ENCODE measurements around the gene MBOAT1. TPM values are rescaled to one million over a fixed set of nuclear protein-coding genes. Genes with fewer than 3 reads are reported as not detected.
A peak's percentile ranks its signal among the peaks of the same experiment; 100 is the strongest.

MBOAT1 gene
- total and polyA plus RNA-seq, 3 donors from 2014 or later: 4.1 to 5.3 (median 4.5) TPM

- H3K9me3 ChIP-seq: no peaks in the 10 kb centered on the region
- H3K36me3 ChIP-seq (ENCODE audit: low read depth, missing control alignments): no peaks in the 10 kb centered on the region
- intact Hi-C loops (cut with DNase I; ENCODE audit: low total_unique reads): no loop called here
- H3K4me1 ChIP-seq: no peaks in the 10 kb centered on the region
- no peaks in the 10 kb centered on the region for H3K27me3 ChIP-seq
- peak overlapping the region in 1 of 2 donors; percentile 71 for H3K27ac ChIP-seq
- 51% methylated on average over 9 of the region's 9 CpGs for WGBS, 2 donors
- DNase-seq: peak; percentile 22
- no peak overlapping the region for H3K4me3 ChIP-seq
- TF ChIP-seq POLR2A (IDR thresholded peaks at IDR 0.05): no peak
- TF ChIP-seq, protein P1, sequence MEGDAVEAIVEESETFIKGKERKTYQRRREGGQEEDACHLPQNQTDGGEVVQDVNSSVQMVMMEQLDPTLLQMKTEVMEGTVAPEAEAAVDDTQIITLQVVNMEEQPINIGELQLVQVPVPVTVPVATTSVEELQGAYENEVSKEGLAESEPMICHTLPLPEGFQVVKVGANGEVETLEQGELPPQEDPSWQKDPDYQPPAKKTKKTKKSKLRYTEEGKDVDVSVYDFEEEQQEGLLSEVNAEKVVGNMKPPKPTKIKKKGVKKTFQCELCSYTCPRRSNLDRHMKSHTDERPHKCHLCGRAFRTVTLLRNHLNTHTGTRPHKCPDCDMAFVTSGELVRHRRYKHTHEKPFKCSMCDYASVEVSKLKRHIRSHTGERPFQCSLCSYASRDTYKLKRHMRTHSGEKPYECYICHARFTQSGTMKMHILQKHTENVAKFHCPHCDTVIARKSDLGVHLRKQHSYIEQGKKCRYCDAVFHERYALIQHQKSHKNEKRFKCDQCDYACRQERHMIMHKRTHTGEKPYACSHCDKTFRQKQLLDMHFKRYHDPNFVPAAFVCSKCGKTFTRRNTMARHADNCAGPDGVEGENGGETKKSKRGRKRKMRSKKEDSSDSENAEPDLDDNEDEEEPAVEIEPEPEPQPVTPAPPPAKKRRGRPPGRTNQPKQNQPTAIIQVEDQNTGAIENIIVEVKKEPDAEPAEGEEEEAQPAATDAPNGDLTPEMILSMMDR (IDR thresholded peaks at IDR 0.05): no peak
Measured at GRCh38 chr6:20115246-20115980, 96.9 kb downstream of the MBOAT1 start.

DNA sequence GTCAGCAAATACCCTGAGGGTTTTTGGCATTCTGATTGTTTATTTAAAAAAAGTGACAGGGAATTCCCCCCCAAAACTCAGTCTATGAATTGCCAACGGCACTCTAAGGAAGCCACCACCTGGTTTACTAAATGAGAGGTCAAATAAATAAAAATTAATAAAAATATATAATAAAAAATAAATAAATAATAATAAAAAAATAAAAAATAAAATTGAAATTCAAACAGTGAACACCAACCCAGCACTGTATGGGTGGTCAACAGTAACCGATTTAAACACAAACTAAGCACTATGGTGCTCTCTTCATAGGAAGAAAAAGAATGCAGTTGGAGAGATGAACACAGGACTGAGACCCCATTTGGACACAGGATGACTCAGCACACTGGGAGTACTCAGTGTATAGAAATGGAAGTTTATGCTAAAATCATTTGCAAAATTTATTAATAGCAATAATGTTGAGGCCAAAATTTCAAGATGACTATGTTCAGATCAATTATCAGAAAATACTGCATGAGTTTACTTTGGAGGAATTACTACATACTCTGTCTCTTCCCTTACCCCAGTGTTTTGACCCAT, 98.5 kb downstream of the MBOAT1 start:
- no peak for TF ChIP-seq POLR2A (IDR thresholded peaks at IDR 0.05)
- TF ChIP-seq, protein P1 (IDR thresholded peaks at IDR 0.05): no peak
- Histone ChIP-seq H3K9me3 (no peaks in the 10 kb centered on the region), H3K4me1 (no peaks in the 10 kb centered on the region), H3K4me3 (no peak overlapping the region), H3K27me3 (no peaks in the 10 kb centered on the region), H3K27ac (no peak overlapping the region), H3K36me3 (ENCODE audit: low read depth, missing control alignments) (no peaks in the 10 kb centered on the region)
- DNase-seq: no peak
- intact Hi-C loops (cut with DNase I; ENCODE audit: low total_unique reads): no loop called here
- 91 to 93% methylated on average over 2 of the region's 2 CpGs for WGBS, 2 donors

GRCh38 chr6:20112841-20113240, 99.4 kb downstream of the MBOAT1 start:
- TF ChIP-seq POLR2A (IDR thresholded peaks at IDR 0.05): no peak
- TF ChIP-seq, protein P1 (IDR thresholded peaks at IDR 0.05): no peak
- Histone ChIP-seq H3K36me3 (ENCODE audit: low read depth, missing control alignments) (no peaks in the 10 kb centered on the region), H3K27me3 (no peaks in the 10 kb centered on the region), H3K9me3 (no peaks in the 10 kb centered on the region), H3K4me3 (no peak overlapping the region), H3K4me1 (no peaks in the 10 kb centered on the region), H3K27ac (no peak overlapping the region)
- WGBS, 2 donors: 88 to 91% methylated on average over 5 of the region's 5 CpGs
- no peak for DNase-seq
- intact Hi-C loops (cut with DNase I; ENCODE audit: low total_unique reads): no loop called here

DNA sequence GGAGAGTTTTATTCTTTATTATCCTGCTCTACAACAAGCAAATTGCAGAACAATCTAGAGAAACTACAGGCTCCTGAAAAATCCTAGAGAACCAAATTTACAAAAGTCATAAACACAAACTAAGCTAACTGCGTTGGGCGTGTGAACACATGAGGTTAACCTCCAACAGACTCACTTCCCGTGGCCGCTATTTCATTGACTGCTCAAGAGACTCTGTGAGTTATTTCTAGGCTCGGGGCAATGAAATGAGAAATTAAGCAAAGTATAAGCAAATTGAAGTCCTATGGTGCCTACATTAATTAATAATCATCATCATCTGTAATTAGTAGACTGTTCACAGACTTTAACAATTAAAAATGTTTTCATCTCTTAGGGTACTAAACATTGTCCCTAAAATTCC, 100.0 kb downstream of the MBOAT1 start:
- no peaks in the 10 kb centered on the region for H3K27me3 ChIP-seq
- H3K36me3 ChIP-seq (ENCODE audit: low read depth, missing control alignments): no peaks in the 10 kb centered on the region
- intact Hi-C loops (cut with DNase I; ENCODE audit: low total_unique reads): no loop called here
- 85 to 92% methylated on average over 5 of the region's 5 CpGs for WGBS, 2 donors
- TF ChIP-seq, protein P1 (IDR thresholded peaks at IDR 0.05): no peak
- no peaks in the 10 kb centered on the region for H3K9me3 ChIP-seq
- H3K4me3 ChIP-seq: no peak overlapping the region
- no peak for DNase-seq
- H3K27ac ChIP-seq: no peak overlapping the region
- no peaks in the 10 kb centered on the region for H3K4me1 ChIP-seq

DNA sequence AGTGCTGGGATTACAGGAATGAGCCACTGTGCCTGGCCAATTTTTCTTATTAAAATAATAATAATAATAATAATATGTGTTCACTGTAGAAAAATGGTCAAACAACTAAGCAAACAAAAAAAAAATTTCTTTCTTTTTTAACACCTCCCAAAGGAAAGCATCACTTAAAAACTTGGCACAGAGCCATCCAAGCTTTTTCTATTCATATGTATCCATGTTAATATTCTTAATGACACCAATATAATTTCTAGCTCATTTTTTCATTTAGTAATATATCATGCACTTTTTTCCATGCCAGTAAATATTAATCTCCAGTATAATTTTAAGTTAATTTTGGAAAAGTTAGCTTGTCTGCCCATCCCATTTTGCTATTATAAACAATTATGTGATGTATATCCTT, 101.8 kb downstream of the MBOAT1 start:
- no peaks in the 10 kb centered on the region for H3K27me3 ChIP-seq
- intact Hi-C loops (cut with DNase I; ENCODE audit: low total_unique reads): no loop called here
- no peaks in the 10 kb centered on the region for H3K4me1 ChIP-seq
- no peak overlapping the region for H3K4me3 ChIP-seq
- H3K9me3 ChIP-seq: no peaks in the 10 kb centered on the region
- no peak for DNase-seq
- H3K36me3 ChIP-seq (ENCODE audit: low read depth, missing control alignments): no peaks in the 10 kb centered on the region
- H3K27ac ChIP-seq: no peak overlapping the region
- TF ChIP-seq POLR2A (IDR thresholded peaks at IDR 0.05): no peak
- TF ChIP-seq, protein P1 (IDR thresholded peaks at IDR 0.05): no peak

All from testis (tissue), 3 donors.